Measurements from ENCODE around the gene STIM2.

DNA sequence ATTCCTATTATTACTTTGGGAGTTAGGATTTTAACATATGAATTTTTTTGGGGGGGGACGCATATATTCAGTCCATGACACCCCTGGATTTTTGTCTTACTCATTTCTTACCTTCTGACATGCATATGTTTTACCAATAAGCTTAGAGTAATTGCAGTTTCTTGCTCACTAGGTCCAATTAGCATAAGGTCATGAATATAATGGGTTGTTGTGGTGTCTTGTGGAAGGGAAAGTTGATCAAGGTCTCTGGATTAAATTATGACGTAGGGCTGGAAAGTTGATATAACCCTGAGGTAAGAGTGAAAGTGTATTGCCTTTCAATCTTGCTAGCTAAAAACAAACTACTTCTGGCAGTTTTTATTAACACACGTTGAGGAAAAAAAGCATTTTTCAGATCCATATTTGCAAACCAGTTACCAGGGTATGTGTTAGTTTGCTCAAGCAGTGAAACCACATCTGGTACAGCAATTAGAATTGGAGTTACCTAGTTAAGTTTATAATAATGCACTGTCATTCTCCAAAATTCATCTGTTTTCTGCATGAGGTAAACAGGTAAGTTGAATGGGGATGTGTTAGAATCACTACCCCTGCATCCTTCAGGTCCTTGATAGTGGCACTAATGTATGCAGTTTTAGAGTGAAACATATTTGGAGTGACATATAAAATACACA is 32.0 kb downstream of the STIM2 start:
- TF ChIP-seq, protein P1, sequence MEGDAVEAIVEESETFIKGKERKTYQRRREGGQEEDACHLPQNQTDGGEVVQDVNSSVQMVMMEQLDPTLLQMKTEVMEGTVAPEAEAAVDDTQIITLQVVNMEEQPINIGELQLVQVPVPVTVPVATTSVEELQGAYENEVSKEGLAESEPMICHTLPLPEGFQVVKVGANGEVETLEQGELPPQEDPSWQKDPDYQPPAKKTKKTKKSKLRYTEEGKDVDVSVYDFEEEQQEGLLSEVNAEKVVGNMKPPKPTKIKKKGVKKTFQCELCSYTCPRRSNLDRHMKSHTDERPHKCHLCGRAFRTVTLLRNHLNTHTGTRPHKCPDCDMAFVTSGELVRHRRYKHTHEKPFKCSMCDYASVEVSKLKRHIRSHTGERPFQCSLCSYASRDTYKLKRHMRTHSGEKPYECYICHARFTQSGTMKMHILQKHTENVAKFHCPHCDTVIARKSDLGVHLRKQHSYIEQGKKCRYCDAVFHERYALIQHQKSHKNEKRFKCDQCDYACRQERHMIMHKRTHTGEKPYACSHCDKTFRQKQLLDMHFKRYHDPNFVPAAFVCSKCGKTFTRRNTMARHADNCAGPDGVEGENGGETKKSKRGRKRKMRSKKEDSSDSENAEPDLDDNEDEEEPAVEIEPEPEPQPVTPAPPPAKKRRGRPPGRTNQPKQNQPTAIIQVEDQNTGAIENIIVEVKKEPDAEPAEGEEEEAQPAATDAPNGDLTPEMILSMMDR (IDR thresholded peaks at IDR 0.05; ENCODE audit: low read length): no peak
- TF ChIP-seq EZH2 (optimal IDR thresholded peaks at IDR 0.05; ENCODE audit: low read depth, low read length) (no peak), EZH2phosphoT487 (IDR thresholded peaks at IDR 0.05; ENCODE audit: low read length) (no peak)

All from MM.1S (cell line).